Ishikawa (cell line): ENCODE results near the gene ZNF185.

ENCODE experiments used
- FOXM1 ChIP-seq: IDR thresholded peaks from 2 replicates; pipeline ENCODE4 v1.6.1; 2012; ENCODE audit warnings: low read depth, borderline replicate concordance
- RAD21 ChIP-seq: IDR thresholded peaks from 2 replicates; pipeline ENCODE4 v1.6.1; 2012; ENCODE audit warnings: low read depth
- REST ChIP-seq: IDR thresholded peaks from 2 replicates; pipeline ENCODE4 v1.6.1; 2012; ENCODE audit warnings: low read depth, mild to moderate bottlenecking
- TAF1 ChIP-seq: IDR thresholded peaks from 2 replicates; pipeline ENCODE4 v1.6.1; 2012; ENCODE audit warnings: low read depth, mild to moderate bottlenecking
- TCF12 ChIP-seq: IDR thresholded peaks from 2 replicates; pipeline ENCODE4 v1.6.1; 2012; ENCODE audit warnings: low read depth
- TEAD4 ChIP-seq: IDR thresholded peaks from 2 replicates; pipeline ENCODE4 v1.6.1; 2012

DNA sequence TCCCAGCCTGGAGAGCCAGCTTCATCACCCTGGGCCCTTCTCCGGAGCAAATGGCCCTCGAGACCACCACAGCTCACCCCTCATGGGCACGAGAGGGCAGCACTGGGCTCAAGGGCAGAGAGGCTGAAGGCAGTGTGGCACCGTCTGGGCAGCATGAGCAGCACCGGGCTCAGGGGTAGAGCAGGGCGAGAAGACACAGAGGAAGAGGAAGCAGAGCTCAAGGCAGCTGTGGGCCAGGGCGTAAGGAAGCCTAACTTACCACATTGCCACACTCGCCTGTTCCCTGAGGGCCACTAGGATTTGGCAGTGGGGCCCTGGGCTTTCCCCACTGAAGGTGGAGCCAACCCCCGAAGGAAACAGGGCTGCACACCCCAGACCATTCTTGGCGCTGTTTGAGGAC, 15.5 kb downstream of the ZNF185 start:
- TF ChIP-seq RAD21: no peak
- no peak for TF ChIP-seq REST
- TF ChIP-seq TAF1: no peak
- TF ChIP-seq TCF12: no peak
- no peak for TF ChIP-seq FOXM1
- no peak for TF ChIP-seq TEAD4
